HEK293 (cell line): ENCODE results near the gene CTSH.

Source experiments
- CTCF ChIA-PET: fragments of 350-600 bp; formaldehyde crosslinking; extraction: SDS; loops from one replicate; lab custom pipeline; 2021; ENCODE audit warnings: antibody characterized with exemption; lab: Yijun Ruan, JAX
- POLR2A ChIA-PET: fragments of 300-600 bp; formaldehyde crosslinking; extraction: SDS; loops from one replicate; lab custom pipeline; 2020; ENCODE audit warnings: antibody characterized with exemption, inconsistent platforms; lab: Yijun Ruan, JAX
- H3K27ac ChIP-seq: fragments of 200-500 bp; sonication (Bioruptor generic); 2 replicates; pipeline ENCODE4 v1.5.1; 2014; ENCODE audit warnings: low read depth, low read length, control low read depth, inconsistent platforms; ENCODE audit errors: extremely low read depth
- H3K36me3 ChIP-seq, 2 experiments: fragments of 200-500 bp in 1 of 2; sonication (Bioruptor generic) in 1 of 2; 1 replicate in 1 of 2; 2 replicates in 1 of 2; pipeline ENCODE4 v1.5.1; 2014 to 2017; ENCODE audit warnings: inconsistent platforms in 2 of 2, low read length in 2 of 2; ENCODE audit not compliant: control insufficient read depth in 2 of 2, insufficient read depth in 1 of 2
- H3K4me1 ChIP-seq: fragments of 200-500 bp; sonication (Bioruptor generic); 2 replicates; pipeline ENCODE4 v1.5.1; 2014; ENCODE audit warnings: mild to moderate bottlenecking, low read length, inconsistent platforms; ENCODE audit not compliant: control insufficient read depth, insufficient read depth
- H3K4me3 ChIP-seq: 2 replicates; pipeline ENCODE4 v1.5.1; 2011; ENCODE audit warnings: low read depth, mild to moderate bottlenecking, control low read depth, low read length, moderate library complexity
- H3K9me3 ChIP-seq: fragments of 200-500 bp; sonication (Bioruptor generic); 2 replicates; pipeline ENCODE4 v1.5.1; 2014; ENCODE audit warnings: low read depth, low read length, inconsistent platforms; ENCODE audit not compliant: control insufficient read depth, insufficient read depth
- GFI1B ChIP-seq: fragments of 450-650 bp; formaldehyde crosslinking; IDR thresholded peaks from 2 replicates; pipeline ENCODE4 v1.5.1; 2016; ENCODE audit warnings: missing biosample characterization, missing genetic modification characterization
- HOXD13 ChIP-seq: sonication (generic); formaldehyde crosslinking; IDR thresholded peaks from 2 replicates; pipeline ENCODE4 v1.8.0; 2022; ENCODE audit warnings: missing genetic modification reagents, borderline replicate concordance
- KLF17 ChIP-seq: fragments of 450-650 bp; formaldehyde crosslinking; IDR thresholded peaks from 2 replicates; pipeline ENCODE4 v1.5.1; 2016; ENCODE audit warnings: missing biosample characterization, missing genetic modification characterization
- PATZ1 ChIP-seq: fragments of 450-650 bp; formaldehyde crosslinking; IDR thresholded peaks from 2 replicates; pipeline ENCODE4 v1.5.1; 2016; ENCODE audit warnings: missing biosample characterization, missing genetic modification characterization
- TCF7L2 ChIP-seq: IDR thresholded peaks from 2 replicates; pipeline ENCODE4 v1.6.1; 2011; ENCODE audit warnings: low read depth, mild to moderate bottlenecking, inconsistent platforms, low read length, moderate library complexity, borderline replicate concordance
- ZBTB11 ChIP-seq: fragments of 450-650 bp; formaldehyde crosslinking; conservative IDR thresholded peaks from 2 replicates; pipeline ENCODE4 v1.5.1; 2016; ENCODE audit warnings: low read depth, missing biosample characterization, missing genetic modification characterization
- ZBTB20 ChIP-seq: fragments of 450-650 bp; formaldehyde crosslinking; IDR thresholded peaks from 2 replicates; pipeline ENCODE4 v1.5.1; 2016; ENCODE audit warnings: missing biosample characterization, missing genetic modification characterization
- ZBTB7A ChIP-seq: fragments of 450-650 bp; formaldehyde crosslinking; IDR thresholded peaks from 2 replicates; pipeline ENCODE4 v1.5.1; 2016; ENCODE audit warnings: low read depth, missing biosample characterization, missing genetic modification characterization
- ZNF140 ChIP-seq: fragments of 450-650 bp; formaldehyde crosslinking; IDR thresholded peaks from 2 replicates; pipeline ENCODE4 v1.5.1; 2016; ENCODE audit warnings: missing biosample characterization, missing genetic modification characterization
- ZNF146 ChIP-seq: fragments of 450-650 bp; formaldehyde crosslinking; IDR thresholded peaks from 2 replicates; pipeline ENCODE4 v1.5.1; 2016; ENCODE audit warnings: missing biosample characterization, missing genetic modification characterization
- ZNF148 ChIP-seq: fragments of 450-650 bp; formaldehyde crosslinking; IDR thresholded peaks from 2 replicates; pipeline ENCODE4 v1.5.0; 2017; ENCODE audit warnings: missing biosample characterization, missing genetic modification characterization, borderline replicate concordance
- ZNF175 ChIP-seq: fragments of 450-650 bp; formaldehyde crosslinking; IDR thresholded peaks from 2 replicates; pipeline ENCODE4 v1.5.1; 2016; ENCODE audit warnings: missing biosample characterization, missing genetic modification characterization
- ZNF223 ChIP-seq: fragments of 450-650 bp; formaldehyde crosslinking; IDR thresholded peaks from 2 replicates; pipeline ENCODE4 v1.5.1; 2016; ENCODE audit warnings: missing biosample characterization, missing genetic modification characterization
- ZNF354C ChIP-seq: fragments of 450-650 bp; formaldehyde crosslinking; IDR thresholded peaks from 2 replicates; pipeline ENCODE4 v1.5.1; 2016; ENCODE audit warnings: missing biosample characterization, missing genetic modification characterization, low read depth, borderline replicate concordance
- ZNF366 ChIP-seq: fragments of 450-650 bp; formaldehyde crosslinking; conservative IDR thresholded peaks from 2 replicates; pipeline ENCODE4 v1.5.1; 2016; ENCODE audit warnings: missing biosample characterization, missing genetic modification characterization
- ZNF37A ChIP-seq: fragments of 450-650 bp; IDR thresholded peaks from 2 replicates; pipeline ENCODE4 v1.5.1; 2018; ENCODE audit warnings: missing biosample characterization, missing genetic modification characterization
- ZNF48 ChIP-seq: fragments of 450-650 bp; formaldehyde crosslinking; IDR thresholded peaks from 2 replicates; pipeline ENCODE4 v1.5.1; 2016; ENCODE audit warnings: missing biosample characterization, missing genetic modification characterization
- ZNF510 ChIP-seq: fragments of 450-650 bp; formaldehyde crosslinking; IDR thresholded peaks from 2 replicates; pipeline ENCODE4 v1.5.1; 2018; ENCODE audit warnings: mild to moderate bottlenecking, missing genetic modification characterization, missing biosample characterization; ENCODE audit not compliant: insufficient replicate concordance
- ZNF521 ChIP-seq: fragments of 450-650 bp; formaldehyde crosslinking; IDR thresholded peaks from 2 replicates; pipeline ENCODE4 v1.5.1; 2017; ENCODE audit warnings: missing biosample characterization, mild to moderate bottlenecking, missing genetic modification characterization
- ZNF530 ChIP-seq: fragments of 450-650 bp; formaldehyde crosslinking; IDR thresholded peaks from 2 replicates; pipeline ENCODE4 v1.5.1; 2016; ENCODE audit warnings: low read depth, missing biosample characterization, missing genetic modification characterization
- ZNF548 ChIP-seq: fragments of 450-650 bp; formaldehyde crosslinking; IDR thresholded peaks from 2 replicates; pipeline ENCODE4 v1.5.1; 2016; ENCODE audit warnings: missing biosample characterization, missing genetic modification characterization
- ZNF561 ChIP-seq: fragments of 450-650 bp; IDR thresholded peaks from 2 replicates; pipeline ENCODE4 v1.5.1; 2018; ENCODE audit warnings: missing biosample characterization, missing genetic modification characterization, borderline replicate concordance
- ZNF664 ChIP-seq: fragments of 450-650 bp; formaldehyde crosslinking; IDR thresholded peaks from 2 replicates; pipeline ENCODE4 v1.5.1; 2016; ENCODE audit warnings: missing biosample characterization, missing genetic modification characterization
- ZNF707 ChIP-seq: fragments of 450-650 bp; formaldehyde crosslinking; IDR thresholded peaks from 2 replicates; pipeline ENCODE4 v1.5.1; 2016; ENCODE audit warnings: missing biosample characterization, missing genetic modification characterization
- ZNF776 ChIP-seq: fragments of 450-650 bp; formaldehyde crosslinking; IDR thresholded peaks from 2 replicates; pipeline ENCODE4 v1.5.0; 2017; ENCODE audit warnings: missing biosample characterization, missing genetic modification characterization, borderline replicate concordance
- ZNF777 ChIP-seq: fragments of 450-650 bp; formaldehyde crosslinking; IDR thresholded peaks from 2 replicates; pipeline ENCODE4 v1.5.1; 2017; ENCODE audit warnings: missing biosample characterization, missing genetic modification characterization, borderline replicate concordance

Gene CTSH

GRCh38 chr15:78944669-78945407 lies at the start of gene CTSH (continued):
- TF ChIP-seq GFI1B (no peak), ZNF48 (no peak), ZNF37A (tag by site-specific recombination) (no peak), KLF17 (tag by site-specific recombination) (no peak), ZNF148 (tag by site-specific recombination) (no peak)

GRCh38 chr15:78993931-78994530 lies 49.2 kb upstream of the CTSH start:
- no peak overlapping the region for H3K4me3 ChIP-seq
- POLR2A ChIA-PET = interaction anchor here (0.6 kb wide), 1 partner anchor 65 kb away, joined by 5 read pairs; no protein-coding TSS in a partner anchor

GRCh38 chr15:78993257-78993930 lies 48.5 kb upstream of the CTSH start:
- no peaks in the 10 kb centered on the region for H3K4me1 ChIP-seq
- H3K4me3 ChIP-seq = no peak overlapping the region
- ChIA-PET CTCF (no interaction called here), POLR2A (interaction anchor here (0.6 kb wide), 1 partner anchor 65 kb away, joined by 5 read pairs; no protein-coding TSS in a partner anchor)
- no peak overlapping the region for H3K27ac ChIP-seq
- H3K9me3 ChIP-seq = no peaks in the 10 kb centered on the region
- TF ChIP-seq ZBTB11 (tag by site-specific recombination) (no peak), TCF7L2 (no peak), ZNF521 (no peak), ZNF777 (tag by site-specific recombination) (no peak), ZNF707 (no peak), ZNF223 (no peak), ZNF366 (no peak)
- no peaks in the 10 kb centered on the region for H3K36me3 ChIP-seq

More at GRCh38 chr15:78993931-78994530, 49.2 kb upstream of the CTSH start:
- Histone ChIP-seq H3K9me3 (no peaks in the 10 kb centered on the region), H3K36me3 (no peaks in the 10 kb centered on the region), H3K4me1 (no peaks in the 10 kb centered on the region), H3K27ac (no peak overlapping the region)
- CTCF ChIA-PET = interaction anchor here (1.3 kb wide), 1 partner anchor 13 kb away, joined by 6 read pairs; no protein-coding TSS in a partner anchor
- TF ChIP-seq HOXD13 (no peak), ZNF548 (tag by site-specific recombination) (no peak), ZNF510 (tag by site-specific recombination) (no peak), ZNF175 (tag by site-specific recombination) (no peak), ZNF146 (tag by site-specific recombination) (no peak), ZNF140 (tag by site-specific recombination) (no peak), ZNF354C (tag by site-specific recombination) (no peak), ZNF561 (tag by site-specific recombination) (no peak), ZNF530 (tag by site-specific recombination) (no peak), ZBTB7A (tag by site-specific recombination) (no peak), ZNF776 (tag by site-specific recombination) (no peak), ZNF664 (no peak), PATZ1 (tag by site-specific recombination) (no peak), ZBTB20 (no peak)
